Lung (tissue), 12 donors: ENCODE data around the gene POU6F2. TPM values are rescaled to one million over a fixed set of nuclear protein-coding genes. Genes with fewer than 3 reads are reported as not detected.

ENCODE experiments used
- ATAC-seq: fragments of 200-7000 bp; cut with Tn5 transposase; one replicate; pipeline ENCODE4 v1.9.1; 2020; ENCODE audit warnings: moderate number of reproducible peaks; ENCODE audit not compliant: insufficient read depth, low FRiP score
- DNase-seq, 3 donors: peaks; one replicate each; pipeline ENCODE4 v3.0.0-alpha.2; 2013 to 2017
- H3K27ac ChIP-seq, 2 donors: one replicate each; pipeline ENCODE4 v1.5.1; 2013; ENCODE audit warnings: mild to moderate bottlenecking in 2 of 2, moderate library complexity in 2 of 2, control low read depth in 1 of 2, inconsistent platforms in 1 of 2, low read depth in 1 of 2, low read length in 1 of 2
- H3K27me3 ChIP-seq, 3 donors: one replicate each; pipeline ENCODE4 v1.5.1; 2013; ENCODE audit warnings: low read length in 2 of 3; ENCODE audit not compliant: control insufficient read depth in 3 of 3, insufficient read depth in 3 of 3
- H3K36me3 ChIP-seq, 4 donors: one replicate each; pipeline ENCODE4 v1.5.1; 2013; ENCODE audit warnings: low read length in 4 of 4, mild to moderate bottlenecking in 1 of 4, moderate library complexity in 1 of 4; ENCODE audit not compliant: control insufficient read depth in 4 of 4, insufficient read depth in 4 of 4
- H3K4me1 ChIP-seq, 5 donors: one replicate each; pipeline ENCODE4 v1.5.1; 2013; ENCODE audit warnings: low read length in 5 of 5, mild to moderate bottlenecking in 2 of 5, moderate library complexity in 1 of 5; ENCODE audit not compliant: control insufficient read depth in 5 of 5, insufficient read depth in 5 of 5
- H3K4me3 ChIP-seq: one replicate; pipeline ENCODE4 v1.5.1; 2013; ENCODE audit warnings: mild to moderate bottlenecking, control low read depth, moderate library complexity
- H3K9ac ChIP-seq, 2 donors: one replicate each; pipeline ENCODE4 v1.5.1; 2013; ENCODE audit warnings: low read length in 2 of 2, control low read depth in 1 of 2; ENCODE audit not compliant: insufficient read depth in 1 of 2
- H3K9me3 ChIP-seq, 4 donors: one replicate each; pipeline ENCODE4 v1.5.1; 2013; ENCODE audit warnings: low read length in 3 of 4, mild to moderate bottlenecking in 1 of 4, moderate library complexity in 1 of 4; ENCODE audit not compliant: control insufficient read depth in 4 of 4, insufficient read depth in 3 of 4
- WGBS, 2 donors: extraction: QIAGEN DNeasy Blood & Tissue Kit; methylation state at CpG; one replicate each; pipeline ENCODE4 v1.1.7; 2013; 5-methylcytosine and 5-hydroxymethylcytosine counted together
- polyA plus RNA-seq, 2 donors: library from polyadenylated mRNA; stranded (reverse); fragments of 200-250 nt; gene quantifications; one replicate each; pipeline ENCODE4 v1.2.1, GENCODE V29; 2013
- total RNA-seq, 2 donors: library from RNA; depleted of rRNA in 1 of 2; stranded (reverse); fragments of >200 nt in 1 of 2; gene quantifications; one replicate each; pipeline ENCODE4 v1.2.1, GENCODE V29; 2014 to 2021
- TF ChIP-seq, protein P1 (sequence below): IDR thresholded peaks from 2 replicates; pipeline ENCODE4 v1.5.1; 2012; ENCODE audit warnings: mild to moderate bottlenecking; ENCODE audit errors: control extremely low read depth, extremely low read depth
- donor health status: control.
- donor health status: control.
- donor health status: Bipolar disorder and iron deficiency.
- donor health status: healthy.
- donor health status: DM: yes; HTN: yes; CAD: no.

The POU6F2 gene
- total and polyA plus RNA-seq, 4 donors: 0.08 to 0.18 TPM; not detected in 2

DNA sequence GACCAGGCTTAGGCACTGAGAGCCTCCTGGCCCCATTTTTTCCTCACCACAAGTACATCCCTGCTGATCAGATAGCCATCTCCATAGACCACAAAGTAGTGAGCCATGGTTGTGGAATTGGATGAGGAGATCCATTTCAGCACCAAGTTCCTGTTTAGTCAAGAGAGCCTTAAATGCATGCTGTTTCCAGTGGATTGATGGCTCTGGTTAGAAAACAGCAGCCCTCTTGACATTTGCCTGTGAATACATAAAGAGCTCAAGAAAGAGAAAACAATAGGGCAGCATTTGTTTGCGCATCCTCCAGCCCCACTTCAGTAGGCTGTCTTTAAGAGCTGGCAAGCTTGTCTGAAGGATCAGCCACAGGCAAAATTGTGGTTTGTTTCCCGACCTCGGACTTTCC, 251.2 kb downstream of the POU6F2 start:
- TF ChIP-seq, protein P1, sequence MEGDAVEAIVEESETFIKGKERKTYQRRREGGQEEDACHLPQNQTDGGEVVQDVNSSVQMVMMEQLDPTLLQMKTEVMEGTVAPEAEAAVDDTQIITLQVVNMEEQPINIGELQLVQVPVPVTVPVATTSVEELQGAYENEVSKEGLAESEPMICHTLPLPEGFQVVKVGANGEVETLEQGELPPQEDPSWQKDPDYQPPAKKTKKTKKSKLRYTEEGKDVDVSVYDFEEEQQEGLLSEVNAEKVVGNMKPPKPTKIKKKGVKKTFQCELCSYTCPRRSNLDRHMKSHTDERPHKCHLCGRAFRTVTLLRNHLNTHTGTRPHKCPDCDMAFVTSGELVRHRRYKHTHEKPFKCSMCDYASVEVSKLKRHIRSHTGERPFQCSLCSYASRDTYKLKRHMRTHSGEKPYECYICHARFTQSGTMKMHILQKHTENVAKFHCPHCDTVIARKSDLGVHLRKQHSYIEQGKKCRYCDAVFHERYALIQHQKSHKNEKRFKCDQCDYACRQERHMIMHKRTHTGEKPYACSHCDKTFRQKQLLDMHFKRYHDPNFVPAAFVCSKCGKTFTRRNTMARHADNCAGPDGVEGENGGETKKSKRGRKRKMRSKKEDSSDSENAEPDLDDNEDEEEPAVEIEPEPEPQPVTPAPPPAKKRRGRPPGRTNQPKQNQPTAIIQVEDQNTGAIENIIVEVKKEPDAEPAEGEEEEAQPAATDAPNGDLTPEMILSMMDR: no peak
- WGBS, 2 donors: 53 to 67% methylated on average over 3 of the region's 3 CpGs
- ATAC-seq (no peak), DNase-seq (no peak)
- Histone ChIP-seq H3K27me3 (no peaks in the 10 kb centered on the region), H3K9me3 (no peaks in the 10 kb centered on the region), H3K4me1 (no peaks in the 10 kb centered on the region), H3K4me3 (no peak overlapping the region), H3K27ac (no peak overlapping the region), H3K36me3 (no peaks in the 10 kb centered on the region), H3K9ac (no peak overlapping the region)

DNA sequence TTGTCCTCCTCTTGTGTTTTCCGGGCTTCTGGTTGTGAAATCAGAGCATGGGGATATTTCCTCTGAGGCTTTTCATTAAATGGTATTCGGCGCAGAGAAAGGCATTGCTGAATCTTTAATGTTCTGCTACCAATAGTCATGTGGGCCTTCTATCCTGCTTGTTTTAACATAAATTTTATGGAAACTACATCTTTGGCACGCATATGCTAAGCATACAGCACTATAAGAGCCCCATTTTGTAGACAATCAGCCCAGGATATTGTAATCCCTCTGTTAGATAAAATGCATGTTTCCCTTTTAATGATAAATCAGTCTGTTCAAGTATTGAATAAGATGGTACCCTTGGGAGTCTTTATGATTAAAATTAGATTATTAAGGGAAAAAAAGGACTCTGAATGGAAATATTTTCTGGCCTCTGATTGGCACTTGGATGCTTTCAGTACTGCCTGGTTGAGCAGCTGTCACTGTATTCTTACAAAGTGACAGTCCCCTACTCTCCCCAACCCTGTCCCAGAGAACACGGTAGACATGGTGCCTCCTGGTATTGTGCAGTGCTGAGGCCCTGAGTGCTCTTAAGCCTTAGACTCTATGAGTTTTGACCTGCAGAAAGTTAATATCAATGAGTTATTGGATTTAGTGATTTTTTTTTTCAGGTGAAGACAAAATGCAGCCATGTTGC, 256.3 kb downstream of the POU6F2 start:
- no peaks in the 10 kb centered on the region for H3K4me1 ChIP-seq
- TF ChIP-seq, protein P1: no peak
- DNase-seq (no peak), ATAC-seq (no peak)
- H3K9ac ChIP-seq: no peak overlapping the region
- H3K9me3 ChIP-seq: no peaks in the 10 kb centered on the region
- WGBS, 2 donors: 93 to 94% methylated on average over 5 of the region's 5 CpGs
- no peaks in the 10 kb centered on the region for H3K36me3 ChIP-seq
- H3K27ac ChIP-seq: no peak overlapping the region
- H3K4me3 ChIP-seq: no peak overlapping the region
- no peaks in the 10 kb centered on the region for H3K27me3 ChIP-seq

DNA sequence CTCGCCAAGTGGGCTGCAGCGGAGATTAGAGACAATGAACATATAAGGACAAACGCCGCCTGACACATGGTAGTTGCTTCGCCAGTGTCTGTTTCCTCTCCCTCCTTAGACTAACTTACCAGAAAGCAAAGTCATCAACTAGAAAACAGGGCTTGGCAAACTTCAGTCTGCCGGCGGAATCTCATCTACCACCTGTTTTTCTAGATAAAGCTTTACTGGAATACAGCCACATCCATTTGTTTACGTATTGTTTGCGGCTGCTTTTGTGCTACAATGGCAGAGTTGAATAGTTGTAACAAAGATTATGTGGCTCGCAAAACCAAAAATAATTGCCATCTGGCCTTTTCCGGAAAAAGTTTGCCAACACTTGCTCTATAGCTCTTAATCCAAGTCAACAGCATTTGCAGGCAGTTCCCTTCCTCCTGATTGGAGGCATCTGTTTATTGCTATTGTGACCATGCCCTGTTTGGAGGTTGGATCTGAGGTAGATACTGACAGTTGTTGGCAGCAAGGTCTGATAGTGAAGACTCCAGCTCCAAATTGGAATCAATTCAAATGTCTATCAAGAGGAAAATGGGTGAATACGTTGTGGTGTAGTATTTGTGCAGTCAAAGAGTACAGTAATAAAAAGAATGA, 260.6 kb downstream of the POU6F2 start:
- Histone ChIP-seq H3K36me3 (no peaks in the 10 kb centered on the region), H3K4me1 (no peaks in the 10 kb centered on the region), H3K9me3 (peaks cover 0 to 2% (median 1%) of the 10 kb centered on the region in 4 donors), H3K9ac (no peak overlapping the region), H3K4me3 (no peak overlapping the region), H3K27me3 (no peaks in the 10 kb centered on the region), H3K27ac (no peak overlapping the region)
- ATAC-seq (no peak), DNase-seq (no peak)
- 81 to 88% methylated on average over 12 of the region's 12 CpGs for WGBS, 2 donors
- TF ChIP-seq, protein P1: no peak

DNA sequence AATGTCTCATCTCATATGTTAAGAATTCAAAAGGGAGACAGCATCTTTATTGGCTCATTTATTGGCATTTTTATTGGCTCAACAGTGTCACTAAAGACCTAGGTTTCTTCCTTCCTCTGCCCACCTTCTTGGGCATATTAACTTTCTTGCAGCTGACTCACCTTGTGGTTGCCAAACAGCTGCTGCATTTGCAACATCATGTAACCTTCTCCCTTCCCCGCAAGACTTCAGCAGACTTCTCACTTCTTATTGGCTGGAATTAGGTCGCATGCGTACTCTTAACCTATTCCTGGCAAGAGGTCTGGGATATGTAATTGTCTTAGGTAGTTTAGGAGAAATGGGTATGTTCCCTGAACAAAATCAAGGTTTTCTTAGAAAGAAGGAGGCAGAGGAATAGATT, 263.2 kb downstream of the POU6F2 start:
- TF ChIP-seq, protein P1: no peak
- no peak overlapping the region for H3K4me3 ChIP-seq
- WGBS, 2 donors: 89 to 95% methylated on average over 3 of the region's 3 CpGs
- H3K27ac ChIP-seq: no peak overlapping the region
- no peak overlapping the region for H3K9ac ChIP-seq
- H3K27me3 ChIP-seq: no peaks in the 10 kb centered on the region
- ATAC-seq (no peak), DNase-seq (no peak)
- no peaks in the 10 kb centered on the region for H3K4me1 ChIP-seq
- peaks cover 0 to 2% (median 1%) of the 10 kb centered on the region in 4 donors for H3K9me3 ChIP-seq
- H3K36me3 ChIP-seq: no peaks in the 10 kb centered on the region
